Activated CD4-positive, CD25-positive, alpha-beta regulatory T cell treated with anti-CD3 and anti-CD28 coated beads, Interleukin-2, amount 50 U/mL, for 24 hours (primary cell): Measurements from ENCODE around the gene PDGFRA.
A peak's percentile ranks its signal among the peaks of the same experiment; 100 is the strongest.
"Not testable (repeated sequence)": the region's sequence is repeated elsewhere in the genome, so short reads cannot be mapped to it uniquely, and the experiment has no call there.

Experiments
- ATAC-seq, 2 donors: fragments of 150-1000 bp; cut with Tn5 transposase; one replicate each; pipeline ENCODE4 v1.10.0; 2021; ENCODE audit warnings: mild to moderate bottlenecking in 1 of 2, moderate library complexity in 1 of 2

Gene PDGFRA

GRCh38 chr4:54228056-54228527 lies 1.0 kb upstream of the PDGFRA start:
- peak in 1 of 2 donors; percentile 30 for ATAC-seq

GRCh38 chr4:54228546-54228945 lies 547 bp upstream of the PDGFRA start:
- ATAC-seq, result no peak

GRCh38 chr4:54229631-54230483 lies 764 bp downstream of the PDGFRA start:
- no peak for ATAC-seq

GRCh38 chr4:54230484-54231418 lies 1.7 kb downstream of the PDGFRA start:
- no peak for ATAC-seq

- no peak for ATAC-seq
Measured at GRCh38 chr4:54231419-54231767, 2.3 kb downstream of the PDGFRA start.

GRCh38 chr4:54231768-54232688 lies 2.9 kb downstream of the PDGFRA start:
- no peak for ATAC-seq

- peak; percentile 86 to 88 for ATAC-seq
Measured at GRCh38 chr4:54233277-54233696, 4.2 kb downstream of the PDGFRA start.

- ATAC-seq, result peak; percentile 43 to 47
Measured at GRCh38 chr4:54233697-54234496, 4.8 kb downstream of the PDGFRA start.

- no peak for ATAC-seq
Measured at GRCh38 chr4:54234497-54235205, 5.6 kb downstream of the PDGFRA start.

- ATAC-seq, result not testable (repeated sequence)
Measured at GRCh38 chr4:54236316-54236715, 7.2 kb downstream of the PDGFRA start.

- no peak for ATAC-seq
Measured at GRCh38 chr4:54237770-54238169, 8.7 kb downstream of the PDGFRA start.

GRCh38 chr4:54238389-54238788 lies 9.3 kb downstream of the PDGFRA start:
- ATAC-seq, result no peak

GRCh38 chr4:54241268-54241823 lies 12.3 kb downstream of the PDGFRA start:
- ATAC-seq, result not testable (repeated sequence)

- not testable (repeated sequence) for ATAC-seq
Measured at GRCh38 chr4:54243541-54243940, 14.4 kb downstream of the PDGFRA start.

GRCh38 chr4:54252312-54252711 lies 23.2 kb downstream of the PDGFRA start:
- not testable (repeated sequence) for ATAC-seq

GRCh38 chr4:54254116-54254914 lies 25.2 kb downstream of the PDGFRA start:
- no peak for ATAC-seq

- ATAC-seq, result no peak
Measured at GRCh38 chr4:54254915-54255246, 25.8 kb downstream of the PDGFRA start.

- no peak for ATAC-seq
Measured at GRCh38 chr4:54255881-54256280, 26.8 kb downstream of the PDGFRA start.
